NCI-H82 (cell line): ENCODE data around the gene BHLHE40.

Experiments used
- DNase-seq: peaks from one replicate; lab custom pipeline; 2025; lab: John Stamatoyannopoulos, UW

BHLHE40 gene

GRCh38 chr3:4979428-4980228, at the start of gene BHLHE40:
TSS of gene BHLHE40 (plus strand) at chr3:4979437. CDS start at chr3:4979719, 282 bp downstream.
- DNase-seq = peak; percentile 53

GRCh38 chr3:4930501-4930900, 48.7 kb upstream of the BHLHE40 start:
- no peak for DNase-seq

- no peak for DNase-seq
Observed at GRCh38 chr3:4934050-4934449, 45.2 kb upstream of the BHLHE40 start.

GRCh38 chr3:4935347-4935746, 43.9 kb upstream of the BHLHE40 start:
- no peak for DNase-seq

GRCh38 chr3:4936982-4937614, 42.1 kb upstream of the BHLHE40 start:
- DNase-seq = no peak

GRCh38 chr3:4938281-4938982, 40.8 kb upstream of the BHLHE40 start:
- no peak for DNase-seq

GRCh38 chr3:4939276-4939675, 40.0 kb upstream of the BHLHE40 start:
- DNase-seq = no peak

- no peak for DNase-seq
Observed at GRCh38 chr3:4940985-4941384, 38.3 kb upstream of the BHLHE40 start.

GRCh38 chr3:4943549-4943948, 35.7 kb upstream of the BHLHE40 start:
- DNase-seq = no peak

- no peak for DNase-seq
Observed at GRCh38 chr3:4945324-4945723, 33.9 kb upstream of the BHLHE40 start.

GRCh38 chr3:4947028-4947427, 32.2 kb upstream of the BHLHE40 start:
- DNase-seq = no peak

- DNase-seq = no peak
Observed at GRCh38 chr3:4948395-4948794, 30.8 kb upstream of the BHLHE40 start.

GRCh38 chr3:4949004-4949403, 30.2 kb upstream of the BHLHE40 start:
- DNase-seq = no peak

- DNase-seq = no peak
Observed at GRCh38 chr3:4949659-4950058, 29.6 kb upstream of the BHLHE40 start.

- DNase-seq = no peak
Observed at GRCh38 chr3:4950351-4950784, 28.9 kb upstream of the BHLHE40 start.

- no peak for DNase-seq
Observed at GRCh38 chr3:4950948-4951347, 28.3 kb upstream of the BHLHE40 start.

- DNase-seq = no peak
Observed at GRCh38 chr3:4953119-4953518, 26.1 kb upstream of the BHLHE40 start.

GRCh38 chr3:4954256-4955000, 24.8 kb upstream of the BHLHE40 start:
- DNase-seq = no peak

GRCh38 chr3:4956099-4956498, 23.1 kb upstream of the BHLHE40 start:
- no peak for DNase-seq

- DNase-seq = no peak
Observed at GRCh38 chr3:4956738-4957137, 22.5 kb upstream of the BHLHE40 start.

- DNase-seq = no peak
Observed at GRCh38 chr3:4957978-4958377, 21.3 kb upstream of the BHLHE40 start.

- DNase-seq = no peak
Observed at GRCh38 chr3:4959180-4959579, 20.1 kb upstream of the BHLHE40 start.
